Measurements from ENCODE around the gene SULT1C2.

- no peak for TF ChIP-seq POLR2A (IDR thresholded peaks at IDR 0.05)
- TF ChIP-seq CTCF (IDR thresholded peaks at IDR 0.05) = no peak
Measured at GRCh38 chr2:108329771-108330170, 41.1 kb downstream of the SULT1C2 start.

All from Peyer's patch (tissue), 4 donors.